Parathyroid adenoma (tissue), 2 donors: ENCODE results near the gene TBCD.

Experiments used
- H2AFZ ChIP-seq: fragments of 300-600 bp; sonication (generic); one replicate; pipeline ENCODE4 v1.7.0; 2017; ENCODE audit warnings: antibody characterized with exemption, mild to moderate bottlenecking
- H3K27ac ChIP-seq: fragments of 300-600 bp; sonication (generic); one replicate; pipeline ENCODE4 v1.7.0; 2017
- H3K27me3 ChIP-seq: fragments of 300-600 bp; sonication (generic); one replicate; pipeline ENCODE4 v1.7.0; 2017; ENCODE audit warnings: low read length; ENCODE audit not compliant: control insufficient read depth, insufficient read depth
- H3K36me3 ChIP-seq: fragments of 300-600 bp; sonication (generic); one replicate; pipeline ENCODE4 v1.7.0; 2017; ENCODE audit warnings: low read length; ENCODE audit not compliant: control insufficient read depth, insufficient read depth
- H3K4me1 ChIP-seq: fragments of 300-600 bp; sonication (generic); one replicate; pipeline ENCODE4 v1.7.0; 2017; ENCODE audit warnings: control low read depth
- H3K4me2 ChIP-seq: fragments of 300-600 bp; sonication (generic); one replicate; pipeline ENCODE4 v1.7.0; 2017; ENCODE audit warnings: low read length
- H3K4me3 ChIP-seq: fragments of 300-600 bp; sonication (generic); one replicate; pipeline ENCODE4 v1.7.0; 2017; ENCODE audit warnings: low read depth, low read length
- H3K79me2 ChIP-seq: fragments of 300-600 bp; sonication (generic); one replicate; pipeline ENCODE4 v1.7.0; 2017; ENCODE audit warnings: control low read depth
- H3K9ac ChIP-seq: fragments of 300-600 bp; sonication (generic); one replicate; pipeline ENCODE4 v1.7.0; 2017; ENCODE audit warnings: mild to moderate bottlenecking
- H3K9me3 ChIP-seq: fragments of 300-600 bp; sonication (generic); one replicate; pipeline ENCODE4 v1.7.0; 2017; ENCODE audit warnings: low read length; ENCODE audit not compliant: control insufficient read depth
- TF ChIP-seq, protein P1 (sequence below): fragments of 300-600 bp; sonication (generic); IDR thresholded peaks from one replicate; pipeline ENCODE4 v1.7.0; 2017; ENCODE audit warnings: antibody characterized with exemption, mild to moderate bottlenecking
- donor health status: primary hyperparathyroidism.

Gene TBCD

GRCh38 chr17:82874011-82874835 is 122.4 kb downstream of the TBCD start:
- H2AFZ ChIP-seq = no peak overlapping the region
- no peaks in the 10 kb centered on the region for H3K36me3 ChIP-seq
- H3K27ac ChIP-seq = no peak overlapping the region
- H3K4me2 ChIP-seq = no peak overlapping the region
- H3K9ac ChIP-seq = no peak overlapping the region
- H3K4me1 ChIP-seq = no peaks in the 10 kb centered on the region
- H3K27me3 ChIP-seq = no peaks in the 10 kb centered on the region
- no peaks in the 10 kb centered on the region for H3K9me3 ChIP-seq
- peaks cover 20% of the 10 kb centered on the region for H3K79me2 ChIP-seq
- H3K4me3 ChIP-seq = no peak overlapping the region
- TF ChIP-seq, protein P1, sequence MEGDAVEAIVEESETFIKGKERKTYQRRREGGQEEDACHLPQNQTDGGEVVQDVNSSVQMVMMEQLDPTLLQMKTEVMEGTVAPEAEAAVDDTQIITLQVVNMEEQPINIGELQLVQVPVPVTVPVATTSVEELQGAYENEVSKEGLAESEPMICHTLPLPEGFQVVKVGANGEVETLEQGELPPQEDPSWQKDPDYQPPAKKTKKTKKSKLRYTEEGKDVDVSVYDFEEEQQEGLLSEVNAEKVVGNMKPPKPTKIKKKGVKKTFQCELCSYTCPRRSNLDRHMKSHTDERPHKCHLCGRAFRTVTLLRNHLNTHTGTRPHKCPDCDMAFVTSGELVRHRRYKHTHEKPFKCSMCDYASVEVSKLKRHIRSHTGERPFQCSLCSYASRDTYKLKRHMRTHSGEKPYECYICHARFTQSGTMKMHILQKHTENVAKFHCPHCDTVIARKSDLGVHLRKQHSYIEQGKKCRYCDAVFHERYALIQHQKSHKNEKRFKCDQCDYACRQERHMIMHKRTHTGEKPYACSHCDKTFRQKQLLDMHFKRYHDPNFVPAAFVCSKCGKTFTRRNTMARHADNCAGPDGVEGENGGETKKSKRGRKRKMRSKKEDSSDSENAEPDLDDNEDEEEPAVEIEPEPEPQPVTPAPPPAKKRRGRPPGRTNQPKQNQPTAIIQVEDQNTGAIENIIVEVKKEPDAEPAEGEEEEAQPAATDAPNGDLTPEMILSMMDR = no peak

DNA sequence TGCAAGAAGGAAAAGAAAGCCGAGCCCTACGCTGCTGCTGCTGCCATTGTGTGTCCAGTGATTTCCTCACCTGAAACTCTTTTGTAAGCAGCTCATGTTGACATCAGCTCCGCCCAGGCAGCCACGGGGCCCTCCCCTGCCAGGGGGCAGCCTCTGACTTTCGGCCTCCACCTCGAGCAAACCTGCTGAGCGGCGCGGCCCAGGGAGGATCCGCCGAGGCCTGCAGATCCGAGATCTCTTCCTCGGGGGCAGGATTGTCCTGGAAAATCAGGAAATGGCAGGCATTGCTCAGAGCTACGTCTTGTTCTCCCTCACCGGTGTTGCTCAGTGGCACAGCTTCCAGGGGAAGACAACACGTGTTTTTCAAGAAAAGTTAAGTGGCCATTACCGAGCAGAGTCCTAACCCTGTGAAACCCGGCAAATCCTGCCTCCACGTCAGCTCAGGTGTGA is 123.6 kb downstream of the TBCD start:
- H3K9me3 ChIP-seq = no peaks in the 10 kb centered on the region
- H3K4me1 ChIP-seq = no peaks in the 10 kb centered on the region
- no peaks in the 10 kb centered on the region for H3K36me3 ChIP-seq
- peaks cover 32% of the 10 kb centered on the region for H3K79me2 ChIP-seq
- H3K27ac ChIP-seq = no peak overlapping the region
- H3K27me3 ChIP-seq = no peaks in the 10 kb centered on the region
- no peak overlapping the region for H3K4me3 ChIP-seq
- no peak overlapping the region for H3K4me2 ChIP-seq
- TF ChIP-seq, protein P1 = no peak
- no peak overlapping the region for H2AFZ ChIP-seq
- H3K9ac ChIP-seq = no peak overlapping the region

DNA sequence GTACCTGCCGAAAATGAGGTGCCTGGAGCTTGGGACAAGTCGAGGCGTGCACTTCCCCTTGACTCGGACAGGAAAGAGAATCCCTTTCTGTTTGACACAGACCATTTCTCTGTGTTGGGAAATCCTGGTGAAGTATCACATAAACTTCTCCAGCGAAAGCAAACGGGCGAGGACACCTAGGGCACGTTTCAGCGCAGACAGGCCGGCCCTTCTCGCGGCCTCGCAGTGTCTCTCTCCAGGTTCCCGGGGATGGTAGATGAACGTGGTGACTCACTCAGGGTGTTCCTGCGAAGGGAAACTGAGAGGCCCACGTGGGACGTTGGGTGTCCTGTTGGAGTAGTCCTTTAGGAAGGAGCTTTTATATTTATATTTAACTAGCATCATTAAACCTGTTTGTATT is 124.3 kb downstream of the TBCD start:
- Histone ChIP-seq H3K27ac (no peak overlapping the region), H3K36me3 (no peaks in the 10 kb centered on the region), H3K4me2 (no peak overlapping the region), H3K27me3 (no peaks in the 10 kb centered on the region), H3K9me3 (no peaks in the 10 kb centered on the region), H3K4me1 (no peaks in the 10 kb centered on the region), H2AFZ (no peak overlapping the region), H3K9ac (no peak overlapping the region), H3K79me2 (peaks cover 39% of the 10 kb centered on the region), H3K4me3 (no peak overlapping the region)
- TF ChIP-seq, protein P1 = no peak

GRCh38 chr17:82876602-82877379 is 124.9 kb downstream of the TBCD start:
- H3K9ac ChIP-seq = no peak overlapping the region
- H3K4me2 ChIP-seq = no peak overlapping the region
- H2AFZ ChIP-seq = no peak overlapping the region
- no peaks in the 10 kb centered on the region for H3K27me3 ChIP-seq
- peak overlapping the region; percentile 1 for H3K27ac ChIP-seq
- H3K9me3 ChIP-seq = no peaks in the 10 kb centered on the region
- TF ChIP-seq, protein P1 = peak; percentile 60
- H3K79me2 ChIP-seq = peaks cover 43% of the 10 kb centered on the region
- H3K36me3 ChIP-seq = no peaks in the 10 kb centered on the region
- no peak overlapping the region for H3K4me3 ChIP-seq
- H3K4me1 ChIP-seq = no peaks in the 10 kb centered on the region
